Liver (tissue), 9 donors: ENCODE results near the gene MACROD1. TPM values are rescaled to one million over a fixed set of nuclear protein-coding genes. Genes with fewer than 3 reads are reported as not detected.

Source experiments
- DNase-seq: peaks from one replicate; pipeline ENCODE4 v3.0.0-alpha.2; 2017; ENCODE audit warnings: low spot score
- H3K27ac ChIP-seq, 2 donors: one replicate each; pipeline ENCODE4 v1.7.0; 2013; ENCODE audit warnings: inconsistent platforms in 2 of 2, low read length in 2 of 2, control low read depth in 1 of 2, low read depth in 1 of 2, mild to moderate bottlenecking in 1 of 2
- H3K27me3 ChIP-seq, 4 donors: one replicate each; pipeline versions ENCODE4 v1.6.1 to v1.7.0; 2013; ENCODE audit warnings: low read length in 3 of 4, inconsistent platforms in 1 of 4, mild to moderate bottlenecking in 1 of 4, moderate library complexity in 1 of 4; ENCODE audit not compliant: control insufficient read depth in 4 of 4, insufficient read depth in 4 of 4
- H3K36me3 ChIP-seq, 4 donors: one replicate each; pipeline versions ENCODE4 v1.6.1 to v1.7.0; 2013; ENCODE audit warnings: low read length in 3 of 4, mild to moderate bottlenecking in 3 of 4, low read depth in 1 of 4, moderate library complexity in 1 of 4; ENCODE audit not compliant: control insufficient read depth in 4 of 4, insufficient read depth in 3 of 4
- H3K4me1 ChIP-seq, 4 donors: one replicate each; pipeline versions ENCODE4 v1.6.1 to v1.7.0; 2013; ENCODE audit warnings: low read length in 3 of 4, mild to moderate bottlenecking in 3 of 4, moderate library complexity in 1 of 4; ENCODE audit not compliant: control insufficient read depth in 4 of 4, insufficient read depth in 4 of 4
- H3K4me3 ChIP-seq, 3 donors: one replicate each; pipeline versions ENCODE4 v1.6.1 to v1.7.0; 2013; ENCODE audit warnings: low read length in 3 of 3, control low read depth in 1 of 3, low read depth in 1 of 3, mild to moderate bottlenecking in 1 of 3
- H3K9ac ChIP-seq, 2 donors: one replicate each; pipeline ENCODE4 v1.7.0; 2013; ENCODE audit warnings: low read length in 2 of 2, mild to moderate bottlenecking in 2 of 2, moderate library complexity in 2 of 2, control low read depth in 1 of 2, low read depth in 1 of 2
- H3K9me3 ChIP-seq, 4 donors: one replicate each; pipeline versions ENCODE4 v1.6.1 to v1.7.0; 2013; ENCODE audit warnings: low read length in 3 of 4; ENCODE audit not compliant: control insufficient read depth in 4 of 4
- ATF3 ChIP-seq: IDR thresholded peaks from 2 replicates; pipeline ENCODE4 v1.6.1; 2016; ENCODE audit warnings: antibody characterized with exemption
- FOXA1 ChIP-seq: IDR thresholded peaks from 2 replicates; pipeline ENCODE4 v1.6.1; 2016; ENCODE audit warnings: antibody characterized with exemption
- GABPA ChIP-seq, 2 donors: IDR thresholded peaks in 1 of 2; conservative IDR thresholded peaks in 1 of 2; 2 replicates each; pipeline ENCODE4 v1.6.1; 2016; ENCODE audit warnings: antibody characterized with exemption in 2 of 2, mild to moderate bottlenecking in 1 of 2, moderate library complexity in 1 of 2
- HNF4A ChIP-seq, 2 donors: conservative IDR thresholded peaks; 2 replicates each; pipeline ENCODE4 v1.6.1; 2016; ENCODE audit warnings: antibody characterized with exemption in 2 of 2, mild to moderate bottlenecking in 2 of 2
- HNF4G ChIP-seq: IDR thresholded peaks from 2 replicates; pipeline ENCODE4 v1.6.1; 2016; ENCODE audit warnings: antibody characterized with exemption
- JUND ChIP-seq, 2 donors: IDR thresholded peaks; 2 replicates each; pipeline ENCODE4 v1.6.1; 2016; ENCODE audit warnings: antibody characterized with exemption in 2 of 2
- NR2F2 ChIP-seq: IDR thresholded peaks from 2 replicates; pipeline ENCODE4 v1.6.1; 2016; ENCODE audit warnings: antibody characterized with exemption
- RAD21 ChIP-seq, 2 donors: IDR thresholded peaks; 2 replicates each; pipeline ENCODE4 v1.6.1; 2016; ENCODE audit warnings: antibody characterized with exemption in 2 of 2, mild to moderate bottlenecking in 2 of 2
- RXRA ChIP-seq, 2 donors: IDR thresholded peaks; 2 replicates each; pipeline ENCODE4 v1.6.1; 2017 to 2018; ENCODE audit warnings: antibody characterized with exemption in 2 of 2, mild to moderate bottlenecking in 1 of 2
- TAF1 ChIP-seq: conservative IDR thresholded peaks from 2 replicates; pipeline ENCODE4 v1.6.1; 2016; ENCODE audit warnings: antibody characterized with exemption, mild to moderate bottlenecking
- YY1 ChIP-seq: IDR thresholded peaks from 2 replicates; pipeline ENCODE4 v1.6.1; 2016; ENCODE audit warnings: antibody characterized with exemption, mild to moderate bottlenecking
- WGBS: extraction: QIAGEN DNeasy Blood & Tissue Kit; methylation state at CpG from one replicate; pipeline ENCODE4 v1.1.7; 2013; 5-methylcytosine and 5-hydroxymethylcytosine counted together
- polyA plus RNA-seq, 2 donors: library from polyadenylated mRNA; stranded (reverse) in 1 of 2; unstranded in 1 of 2; fragments of 200-250 nt in 1 of 2; fragments of >200 nt in 1 of 2; fragmentation: Nextera tagmentation in 1 of 2; extraction: Ambion mirVana in 1 of 2; gene quantifications; one replicate each; pipeline versions ENCODE4 v1.2.1 to v1.2.3, GENCODE V29; 2013 to 2015
- total RNA-seq, 2 donors: library from RNA; depleted of rRNA; stranded (reverse); fragments of >200 nt; gene quantifications; one replicate each; pipeline ENCODE4 v1.2.3, GENCODE V29; 2014
- TF ChIP-seq, protein P1 (sequence below): fragments of 150-350 bp; IDR thresholded peaks from 2 replicates; pipeline ENCODE4 v1.5.1; 2017; ENCODE audit warnings: improper control_type of control experiment, low read depth, low read length; ENCODE audit not compliant: missing input control
- TF ChIP-seq, protein P2 (sequence below): IDR thresholded peaks from 2 replicates; pipeline ENCODE4 v1.6.1; 2016; ENCODE audit warnings: antibody characterized with exemption
- donor health status: healthy.
- donor health status: healthy.
- donor health status: healthy.
- donor health status: healthy.
- donor health status: healthy.

Gene MACROD1
- total and polyA plus RNA-seq, 4 donors = 8.9 to 25.9 (median 13.1) TPM

GRCh38 chr11:64035576-64035975 is 130.3 kb downstream of the MACROD1 start, which contains the start of gene FLRT1:
TSS of gene FLRT1 (plus strand) at chr11:64035931. CDS start at chr11:64116268, 80,337 bp downstream.
- no peak for DNase-seq
- peaks cover 0 to 3% (median 0%) of the 10 kb centered on the region in 4 donors for H3K27me3 ChIP-seq
- no peak within 1 kb of the TSS for H3K27ac ChIP-seq
- peak within 1 kb of the TSS in 1 of 3 donors; percentile 50 for H3K4me3 ChIP-seq
- H3K4me1 ChIP-seq = peaks cover 3 to 20% (median 8%) of the 10 kb centered on the region in 4 donors
- no peaks in the 10 kb centered on the region for H3K36me3 ChIP-seq
- H3K9me3 ChIP-seq = no peaks in the 10 kb centered on the region
- H3K9ac ChIP-seq = no peak within 1 kb of the TSS
- WGBS = 2% methylated on average over 51 of the region's 64 CpGs
- TF ChIP-seq ATF3 (no peak), HNF4G (no peak), TAF1 (no peak), RXRA (IDR thresholded peaks at IDR 0.05) (no peak), JUND (IDR thresholded peaks at IDR 0.05) (no peak), RAD21 (IDR thresholded peaks at IDR 0.05) (no peak), NR2F2 (no peak), YY1 (no peak), FOXA1 (no peak), GABPA (IDR thresholded peaks at IDR 0.05 in 1 of 2, conservative IDR thresholded peaks at IDR 0.05 in 1 of 2) (no peak)
- TF ChIP-seq, protein P1, sequence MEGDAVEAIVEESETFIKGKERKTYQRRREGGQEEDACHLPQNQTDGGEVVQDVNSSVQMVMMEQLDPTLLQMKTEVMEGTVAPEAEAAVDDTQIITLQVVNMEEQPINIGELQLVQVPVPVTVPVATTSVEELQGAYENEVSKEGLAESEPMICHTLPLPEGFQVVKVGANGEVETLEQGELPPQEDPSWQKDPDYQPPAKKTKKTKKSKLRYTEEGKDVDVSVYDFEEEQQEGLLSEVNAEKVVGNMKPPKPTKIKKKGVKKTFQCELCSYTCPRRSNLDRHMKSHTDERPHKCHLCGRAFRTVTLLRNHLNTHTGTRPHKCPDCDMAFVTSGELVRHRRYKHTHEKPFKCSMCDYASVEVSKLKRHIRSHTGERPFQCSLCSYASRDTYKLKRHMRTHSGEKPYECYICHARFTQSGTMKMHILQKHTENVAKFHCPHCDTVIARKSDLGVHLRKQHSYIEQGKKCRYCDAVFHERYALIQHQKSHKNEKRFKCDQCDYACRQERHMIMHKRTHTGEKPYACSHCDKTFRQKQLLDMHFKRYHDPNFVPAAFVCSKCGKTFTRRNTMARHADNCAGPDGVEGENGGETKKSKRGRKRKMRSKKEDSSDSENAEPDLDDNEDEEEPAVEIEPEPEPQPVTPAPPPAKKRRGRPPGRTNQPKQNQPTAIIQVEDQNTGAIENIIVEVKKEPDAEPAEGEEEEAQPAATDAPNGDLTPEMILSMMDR = no peak
- TF ChIP-seq, protein P2, sequence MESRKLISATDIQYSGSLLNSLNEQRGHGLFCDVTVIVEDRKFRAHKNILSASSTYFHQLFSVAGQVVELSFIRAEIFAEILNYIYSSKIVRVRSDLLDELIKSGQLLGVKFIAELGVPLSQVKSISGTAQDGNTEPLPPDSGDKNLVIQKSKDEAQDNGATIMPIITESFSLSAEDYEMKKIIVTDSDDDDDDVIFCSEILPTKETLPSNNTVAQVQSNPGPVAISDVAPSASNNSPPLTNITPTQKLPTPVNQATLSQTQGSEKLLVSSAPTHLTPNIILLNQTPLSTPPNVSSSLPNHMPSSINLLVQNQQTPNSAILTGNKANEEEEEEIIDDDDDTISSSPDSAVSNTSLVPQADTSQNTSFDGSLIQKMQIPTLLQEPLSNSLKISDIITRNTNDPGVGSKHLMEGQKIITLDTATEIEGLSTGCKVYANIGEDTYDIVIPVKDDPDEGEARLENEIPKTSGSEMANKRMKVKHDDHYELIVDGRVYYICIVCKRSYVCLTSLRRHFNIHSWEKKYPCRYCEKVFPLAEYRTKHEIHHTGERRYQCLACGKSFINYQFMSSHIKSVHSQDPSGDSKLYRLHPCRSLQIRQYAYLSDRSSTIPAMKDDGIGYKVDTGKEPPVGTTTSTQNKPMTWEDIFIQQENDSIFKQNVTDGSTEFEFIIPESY = no peak

DNA sequence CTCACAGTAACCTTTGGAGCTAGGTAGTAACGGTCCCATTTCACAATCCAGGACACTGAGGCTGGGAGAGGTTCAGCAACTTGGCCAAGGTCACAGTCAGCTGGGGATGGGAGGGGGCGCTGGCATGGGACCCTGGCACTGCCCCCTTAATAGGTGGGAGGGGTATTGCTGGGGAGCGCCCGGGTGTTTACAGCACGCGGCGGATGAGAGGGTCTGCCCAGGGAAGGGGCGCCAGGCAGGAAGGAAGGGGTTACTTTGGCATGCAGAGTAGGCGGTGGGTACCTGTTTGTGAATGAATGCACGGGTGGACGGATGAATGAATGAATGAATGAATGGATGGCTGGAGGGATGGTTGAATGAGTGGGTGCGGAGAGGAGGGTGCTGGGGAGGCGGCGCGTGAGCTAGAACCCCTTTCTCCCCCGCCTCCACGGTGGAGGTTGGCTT is 130.8 kb downstream of the MACROD1 start:
- no peaks in the 10 kb centered on the region for H3K36me3 ChIP-seq
- peaks cover 0 to 3% (median 0%) of the 10 kb centered on the region in 4 donors for H3K27me3 ChIP-seq
- H3K9ac ChIP-seq = no peak overlapping the region
- peak overlapping the region in 1 of 3 donors; percentile 50 for H3K4me3 ChIP-seq
- TF ChIP-seq, protein P1 = no peak
- TF ChIP-seq HNF4A (conservative IDR thresholded peaks at IDR 0.05) = peak; percentile 36 to 42
- 38% methylated on average over 17 of the region's 17 CpGs for WGBS
- no peak overlapping the region for H3K27ac ChIP-seq
- peaks cover 3 to 20% (median 8%) of the 10 kb centered on the region in 4 donors for H3K4me1 ChIP-seq
- no peak for DNase-seq
- H3K9me3 ChIP-seq = no peaks in the 10 kb centered on the region
